B cell (primary cell): Measurements from ENCODE around the gene HASPIN. TPM values are rescaled to one million over a fixed set of nuclear protein-coding genes. Genes with fewer than 3 reads are reported as not detected.

Source experiments
- ATAC-seq: fragments of 200-7000 bp; cut with Tn5 transposase; one replicate; pipeline ENCODE4 v1.10.0; 2021; ENCODE audit warnings: low read depth, mild to moderate bottlenecking, moderate number of reproducible peaks, moderate library complexity
- CTCF ChIA-PET: fragments of 350-600 bp; sonication (Branson Sonifier 250); formaldehyde crosslinking; loops from one replicate; lab custom pipeline; 2021; ENCODE audit warnings: antibody characterized with exemption, inconsistent platforms; lab: Charles Lee
- POLR2A ChIA-PET: fragments of 350-600 bp; sonication (Branson Sonifier 250); formaldehyde crosslinking; loops from one replicate; lab custom pipeline; 2021; ENCODE audit warnings: antibody characterized with exemption; lab: Charles Lee
- DNase-seq: peaks from one replicate; pipeline ENCODE4 v3.0.0; 2013
- H2AFZ ChIP-seq: 2 replicates; pipeline ENCODE4 v1.6.1; 2012; ENCODE audit warnings: mild to moderate bottlenecking, low read depth, low read length; ENCODE audit not compliant: insufficient read depth, poor library complexity, severe bottlenecking
- H3K27ac ChIP-seq, 2 donors: 1 replicate in 1 of 2; 2 replicates in 1 of 2; pipeline ENCODE4 v1.5.1; 2012 to 2013; ENCODE audit warnings: low read length in 2 of 2, mild to moderate bottlenecking in 2 of 2, moderate library complexity in 1 of 2
- H3K27me3 ChIP-seq, 4 experiments: fragments of 200-600 bp in 1 of 4; sonication (generic) in 1 of 4; replicated peaks in 1 of 4; 1 replicate in 2 of 4; 2 replicates in 2 of 4; pipeline versions ENCODE4 v1.6.1 to v1.7.0; 2013 to 2016; ENCODE audit warnings: low read length in 3 of 4, mild to moderate bottlenecking in 2 of 4, mixed read lengths in 1 of 4, moderate library complexity in 1 of 4; ENCODE audit not compliant: insufficient read depth in 4 of 4, control insufficient read depth in 3 of 4; ENCODE audit errors: control extremely low read depth in 1 of 4
- H3K36me3 ChIP-seq, 2 experiments: replicated peaks in 1 of 2; 1 replicate in 1 of 2; 2 replicates in 1 of 2; pipeline versions ENCODE4 v1.6.1 to v1.7.1; 2013; ENCODE audit warnings: low read length in 1 of 2; ENCODE audit not compliant: insufficient read depth in 2 of 2, control insufficient read depth in 1 of 2; ENCODE audit errors: control extremely low read depth in 1 of 2, extremely low read depth in 1 of 2
- H3K4me1 ChIP-seq, 2 donors: fragments of 200-600 bp in 1 of 2; sonication (generic) in 1 of 2; 1 replicate in 1 of 2; 2 replicates in 1 of 2; pipeline versions ENCODE4 v1.5.1 to v1.6.1; 2013 to 2017; ENCODE audit warnings: low read length in 2 of 2; ENCODE audit not compliant: control insufficient read depth in 2 of 2, insufficient read depth in 2 of 2
- H3K4me2 ChIP-seq: replicated peaks from 2 replicates; pipeline ENCODE3; 2012; ENCODE audit warnings: mild to moderate bottlenecking, low read depth, low read length; ENCODE audit not compliant: poor library complexity, severe bottlenecking
- H3K4me3 ChIP-seq, 5 experiments: fragments of 200-600 bp in 1 of 5; sonication (generic) in 1 of 5; 1 replicate in 3 of 5; 2 replicates in 2 of 5; pipeline versions ENCODE4 v1.5.1 to v1.7.0; 2011 to 2016; ENCODE audit warnings: low read length in 4 of 5, mild to moderate bottlenecking in 4 of 5, low read depth in 2 of 5, control low read depth in 1 of 5, moderate library complexity in 1 of 5; ENCODE audit not compliant: insufficient read depth in 1 of 5; ENCODE audit errors: control extremely low read depth in 1 of 5, extremely low read depth in 1 of 5
- H3K79me2 ChIP-seq: fragments of 200-600 bp; sonication (generic); one replicate; pipeline ENCODE4 v1.6.0; 2016; ENCODE audit warnings: low read length; ENCODE audit not compliant: control insufficient read depth, insufficient read depth
- H3K9ac ChIP-seq: fragments of 200-600 bp; sonication (generic); 2 replicates; pipeline ENCODE4 v1.6.1; 2017; ENCODE audit warnings: mild to moderate bottlenecking, low read length, moderate library complexity
- H3K9me3 ChIP-seq, 3 donors: one replicate each; pipeline versions ENCODE4 v1.6.1 to v1.7.1; 2013; ENCODE audit warnings: low read length in 2 of 3; ENCODE audit not compliant: control insufficient read depth in 2 of 3, insufficient read depth in 1 of 3; ENCODE audit errors: control extremely low read depth in 1 of 3
- H4K20me1 ChIP-seq: 2 replicates; pipeline ENCODE4 v1.6.0; 2012; ENCODE audit warnings: mild to moderate bottlenecking, low read length; ENCODE audit not compliant: insufficient read depth, control insufficient read depth, poor library complexity, severe bottlenecking
- H3K27ac Mint-ChIP-seq: one replicate; pipeline ENCODE4 v1.8.0; 2021; ENCODE audit warnings: mixed read lengths
- H3K27me3 Mint-ChIP-seq: one replicate; pipeline ENCODE4 v1.8.0; 2021; ENCODE audit warnings: mixed read lengths
- H3K4me1 Mint-ChIP-seq: one replicate; pipeline ENCODE4 v1.8.0; 2021; ENCODE audit warnings: mixed read lengths
- H3K4me3 Mint-ChIP-seq: one replicate; pipeline ENCODE4 v1.8.0; 2021; ENCODE audit warnings: mixed read lengths
- H3K9me3 Mint-ChIP-seq: one replicate; pipeline ENCODE4 v1.8.0; 2022; ENCODE audit warnings: mixed read lengths; ENCODE audit not compliant: insufficient read depth
- EZH2 ChIP-seq: IDR thresholded peaks from 2 replicates; pipeline ENCODE4 v1.6.1; 2012; ENCODE audit warnings: borderline replicate concordance, low read depth, mild to moderate bottlenecking, moderate library complexity, low read length; ENCODE audit not compliant: insufficient read depth, poor library complexity, severe bottlenecking
- WGBS: methylation state at CpG from one replicate; pipeline ENCODE4 v1.1.5; 2013; ENCODE audit warnings: missing lambda C conversion rate; ENCODE audit not compliant: insufficient coverage; 5-methylcytosine and 5-hydroxymethylcytosine counted together
- intact Hi-C: fragments of 100-400 bp; cut with micrococcal nuclease; formaldehyde crosslinking; loops from one replicate; pipeline ENCODE4 v1.10.0; 2022
- polyA plus RNA-seq: library from polyadenylated mRNA; depleted of rRNA; stranded (reverse); fragments of >200 nt; gene quantifications from 2 replicates; pipeline ENCODE4 v1.2.3, GENCODE V29; 2012
- total RNA-seq, 2 donors: library from RNA; stranded (reverse); fragments of 120-200 nt in 1 of 2; gene quantifications; 1 replicate in 1 of 2; 2 replicates in 1 of 2; pipeline versions ENCODE4 v1.2.3 to v1.2.4, GENCODE V29; 2013 to 2022
- TF ChIP-seq, protein P1 (sequence below): fragments of 200-600 bp; IDR thresholded peaks from one replicate; pipeline ENCODE4 v1.8.0; 2022; ENCODE audit warnings: antibody characterized with exemption, mild to moderate bottlenecking

Gene HASPIN
- total and polyA plus RNA-seq, 2 donors (not counting 1 experiment from before 2014, with no cell fraction given): 0.28 to 3.1 TPM

DNA sequence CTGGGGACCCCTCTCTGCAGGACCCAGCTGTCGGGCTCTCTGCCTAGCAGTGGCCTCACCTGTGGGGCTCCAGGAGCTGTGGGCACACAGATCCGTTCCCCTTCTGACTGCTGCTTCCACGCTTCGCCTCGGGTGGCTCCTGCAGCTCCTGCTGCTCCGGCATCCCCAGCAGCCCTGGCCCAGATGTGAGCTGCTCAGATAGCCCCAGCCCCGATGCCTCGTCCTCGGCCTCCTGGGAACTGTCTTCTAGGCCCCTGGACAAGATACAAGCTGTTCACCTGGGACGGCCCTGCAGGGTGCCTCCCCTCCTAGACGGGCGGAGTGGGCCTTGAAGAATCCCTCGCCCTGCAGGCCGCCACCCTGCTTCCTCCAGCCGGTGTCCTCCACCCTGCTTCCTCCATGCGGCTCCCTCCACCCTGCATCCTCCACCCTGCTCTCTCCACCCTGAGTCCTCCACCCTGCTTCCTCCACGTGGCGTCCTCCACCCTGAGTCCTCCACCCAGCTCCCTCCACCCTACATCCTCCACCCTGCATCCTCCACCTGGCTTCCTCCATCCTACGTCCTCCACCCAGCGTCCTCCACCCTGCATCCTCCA is 44.1 kb upstream of the HASPIN start:
- intact Hi-C loops: no loop called here
- 69% methylated on average over 20 of the region's 20 CpGs for WGBS
- Histone ChIP-seq H3K4me2 (no peak overlapping the region), H3K9me3 (peaks cover 0 to 7% (median 0%) of the 10 kb centered on the region in 3 donors), H3K36me3 (peaks cover 0 to 70% of the 10 kb centered on the region in 2 experiments), H3K9ac (no peak overlapping the region), H4K20me1 (peaks cover 73% of the 10 kb centered on the region), H3K4me3 (no peak overlapping the region), H3K27me3 (no peaks in the 10 kb centered on the region), H3K27ac (no peak overlapping the region), H3K4me1 (peaks cover 11 to 38% of the 10 kb centered on the region in 2 donors), H2AFZ (no peak overlapping the region), H3K79me2 (peaks cover 29% of the 10 kb centered on the region)
- no peak for TF ChIP-seq EZH2
- TF ChIP-seq, protein P1, sequence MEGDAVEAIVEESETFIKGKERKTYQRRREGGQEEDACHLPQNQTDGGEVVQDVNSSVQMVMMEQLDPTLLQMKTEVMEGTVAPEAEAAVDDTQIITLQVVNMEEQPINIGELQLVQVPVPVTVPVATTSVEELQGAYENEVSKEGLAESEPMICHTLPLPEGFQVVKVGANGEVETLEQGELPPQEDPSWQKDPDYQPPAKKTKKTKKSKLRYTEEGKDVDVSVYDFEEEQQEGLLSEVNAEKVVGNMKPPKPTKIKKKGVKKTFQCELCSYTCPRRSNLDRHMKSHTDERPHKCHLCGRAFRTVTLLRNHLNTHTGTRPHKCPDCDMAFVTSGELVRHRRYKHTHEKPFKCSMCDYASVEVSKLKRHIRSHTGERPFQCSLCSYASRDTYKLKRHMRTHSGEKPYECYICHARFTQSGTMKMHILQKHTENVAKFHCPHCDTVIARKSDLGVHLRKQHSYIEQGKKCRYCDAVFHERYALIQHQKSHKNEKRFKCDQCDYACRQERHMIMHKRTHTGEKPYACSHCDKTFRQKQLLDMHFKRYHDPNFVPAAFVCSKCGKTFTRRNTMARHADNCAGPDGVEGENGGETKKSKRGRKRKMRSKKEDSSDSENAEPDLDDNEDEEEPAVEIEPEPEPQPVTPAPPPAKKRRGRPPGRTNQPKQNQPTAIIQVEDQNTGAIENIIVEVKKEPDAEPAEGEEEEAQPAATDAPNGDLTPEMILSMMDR: no peak
- Mint-ChIP-seq H3K4me1 (peaks cover 37% of the 10 kb centered on the region), H3K27me3 (no peaks in the 10 kb centered on the region), H3K27ac (peak overlapping the region; percentile 78), H3K9me3 (no peaks in the 10 kb centered on the region), H3K4me3 (no peak overlapping the region)
- CTCF ChIA-PET: interaction anchor here (0.6 to 3.0 kb wide), 7 partner anchors 12 to 148 kb away, joined by 3 to 18 read pairs (median 4); partner anchors contain the start of gene HASPIN
- ATAC-seq (no peak), DNase-seq (no peak)
- POLR2A ChIA-PET: interaction anchor here (0.6 to 0.7 kb wide), 3 partner anchors 32 to 92 kb away, joined by 3 to 6 read pairs (median 3); no protein-coding TSS in a partner anchor

DNA sequence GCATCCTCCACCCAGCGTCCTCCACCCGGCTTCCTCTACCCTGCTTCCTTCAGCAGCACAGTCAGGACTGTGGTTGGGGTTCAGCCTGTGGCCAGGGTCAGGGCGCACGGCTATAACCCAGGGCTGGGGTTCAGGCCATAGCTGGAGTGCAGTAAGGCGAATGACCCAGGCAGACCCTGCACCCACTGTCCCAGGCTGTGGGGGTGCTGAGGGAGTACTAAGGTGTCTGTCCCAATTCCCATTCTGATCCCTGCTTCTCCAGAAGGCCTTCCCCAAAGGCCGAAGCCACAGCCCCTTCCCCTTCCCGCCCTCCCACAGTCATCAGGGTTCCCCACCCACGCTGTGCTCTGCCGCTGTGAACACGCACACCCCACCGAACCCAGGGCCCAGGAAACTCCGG is 42.6 kb upstream of the HASPIN start:
- no peak overlapping the region for H3K9ac ChIP-seq
- peaks cover 29% of the 10 kb centered on the region for H3K79me2 ChIP-seq
- peaks cover 0 to 7% (median 0%) of the 10 kb centered on the region in 3 donors for H3K9me3 ChIP-seq
- Mint-ChIP-seq H3K4me1 (peaks cover 44% of the 10 kb centered on the region), H3K27me3 (no peaks in the 10 kb centered on the region), H3K27ac (no peak overlapping the region), H3K9me3 (no peaks in the 10 kb centered on the region), H3K4me3 (no peak overlapping the region)
- peaks cover 17 to 47% of the 10 kb centered on the region in 2 donors for H3K4me1 ChIP-seq
- WGBS: 97% methylated on average over 10 of the region's 12 CpGs
- H3K27me3 ChIP-seq: no peaks in the 10 kb centered on the region
- ChIA-PET POLR2A (interaction anchor here (1.5 kb wide), 1 partner anchor 14 kb away, joined by 4 read pairs; no protein-coding TSS in a partner anchor), CTCF (interaction anchor here (1.2 to 5.2 kb wide), 3 partner anchors 52 to 146 kb away, joined by 3 to 184 read pairs (median 57); no protein-coding TSS in a partner anchor)
- ATAC-seq: no peak
- TF ChIP-seq, protein P1: no peak
- TF ChIP-seq EZH2: no peak
- peak overlapping the region in 1 of 2 donors; percentile 56 for H3K27ac ChIP-seq
- intact Hi-C loops: no loop called here
- H3K4me3 ChIP-seq: no peak overlapping the region
- no peak overlapping the region for H3K4me2 ChIP-seq
- no peak for DNase-seq
- no peak overlapping the region for H2AFZ ChIP-seq
- H4K20me1 ChIP-seq: peaks cover 79% of the 10 kb centered on the region
- peaks cover 0 to 73% of the 10 kb centered on the region in 2 experiments for H3K36me3 ChIP-seq
